ENCODE results near the gene HOXC9.
A peak's percentile ranks its signal among the peaks of the same experiment; 100 is the strongest.

Gene HOXC9

DNA sequence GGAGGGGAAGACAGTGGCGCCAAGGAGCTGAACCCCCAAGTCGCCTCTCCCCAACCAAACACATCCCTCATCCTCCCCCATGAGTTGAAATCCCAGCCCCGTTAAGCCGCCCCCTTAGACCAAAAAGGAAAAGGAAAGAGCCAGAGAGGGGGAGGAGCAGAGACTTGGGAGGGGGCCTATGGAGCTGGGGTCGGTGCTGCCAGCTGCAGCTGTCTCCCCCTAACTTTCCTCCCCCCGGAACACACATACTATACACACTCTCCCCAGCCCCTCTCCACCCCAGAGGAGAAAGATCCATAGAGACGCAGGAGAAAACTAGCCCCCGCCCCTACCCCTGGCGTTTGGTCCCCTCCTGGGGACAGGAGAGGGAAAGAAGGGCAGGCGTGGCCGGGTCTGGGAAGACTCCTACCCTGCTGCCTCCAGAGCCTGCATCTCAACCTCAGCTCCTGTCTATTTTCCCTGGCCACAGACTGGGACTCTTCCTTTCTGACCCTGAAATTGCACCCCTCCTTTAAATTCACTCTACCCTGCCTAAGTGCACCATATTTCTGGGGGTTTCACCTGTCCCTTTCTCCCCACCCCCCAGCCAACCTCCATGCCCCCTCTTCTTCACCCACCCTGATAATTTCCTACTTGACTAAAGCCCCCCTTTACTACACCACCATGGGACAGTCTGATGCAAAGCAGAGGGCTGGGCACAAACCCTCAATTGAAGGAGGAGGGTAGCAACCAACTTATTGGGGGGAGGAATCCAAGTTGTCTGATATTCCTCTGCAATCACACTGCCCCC is 1.7 kb upstream of the HOXC9 start:
- peaks cover 100% of the 10 kb centered on the region for H3K27me3 ChIP-seq (ENCODE audit: insufficient read depth, insufficient read length)
- no peak overlapping the region for H3K9ac ChIP-seq (ENCODE audit: insufficient read length, low read depth)

DNA sequence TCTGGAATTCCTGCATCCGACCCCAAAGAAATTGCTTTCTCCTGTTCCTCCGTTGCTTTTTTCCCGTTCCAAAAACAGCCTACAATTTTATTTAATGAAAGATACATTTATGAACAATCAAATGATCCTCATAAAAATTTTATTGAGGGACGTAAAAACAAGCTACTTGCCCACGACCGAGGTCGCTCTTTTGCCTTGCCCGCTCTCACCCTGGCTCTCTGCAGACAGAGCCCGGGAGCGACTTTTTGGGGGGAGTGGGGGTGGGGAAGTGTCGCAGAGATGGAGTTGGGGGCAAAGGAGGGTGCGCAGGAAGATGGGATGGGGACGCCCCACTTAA is 1.1 kb upstream of the HOXC9 start:
- TF ChIP-seq SUZ12 (IDR thresholded peaks at IDR 0.05; ENCODE audit: extremely low read depth, insufficient read depth, insufficient read length) (no peak), ZNF274 (IDR thresholded peaks at IDR 0.05; ENCODE audit: low read depth, low read length) (no peak), YY1 (IDR thresholded peaks at IDR 0.05; ENCODE audit: insufficient read depth, insufficient read length) (no peak)
- Histone ChIP-seq H3K27me3 (ENCODE audit: insufficient read depth, insufficient read length) (peaks cover 100% of the 10 kb centered on the region), H3K4me3 (ENCODE audit: insufficient read length, low read depth) (no peak overlapping the region), H3K36me3 (ENCODE audit: insufficient read depth, insufficient read length, low read length) (no peaks in the 10 kb centered on the region), H3K9me3 (ENCODE audit: insufficient read depth, low read length) (no peaks in the 10 kb centered on the region), H3K4me1 (ENCODE audit: insufficient read depth, insufficient read length) (peaks cover 27% of the 10 kb centered on the region), H3K9ac (ENCODE audit: insufficient read length, low read depth) (no peak overlapping the region)
- DNase-seq (ENCODE audit: low read depth, low spot score): no peak

More for the DNA sequence above, 1.7 kb upstream of the HOXC9 start:
- Histone ChIP-seq H3K4me1 (ENCODE audit: insufficient read depth, insufficient read length) (peaks cover 27% of the 10 kb centered on the region), H3K4me3 (ENCODE audit: insufficient read length, low read depth) (no peak overlapping the region), H3K36me3 (ENCODE audit: insufficient read depth, insufficient read length, low read length) (no peaks in the 10 kb centered on the region), H3K9me3 (ENCODE audit: insufficient read depth, low read length) (no peaks in the 10 kb centered on the region)
- DNase-seq (ENCODE audit: low read depth, low spot score): no peak
- TF ChIP-seq YY1 (IDR thresholded peaks at IDR 0.05; ENCODE audit: insufficient read depth, insufficient read length) (no peak), ZNF274 (IDR thresholded peaks at IDR 0.05; ENCODE audit: low read depth, low read length) (no peak), SUZ12 (IDR thresholded peaks at IDR 0.05; ENCODE audit: extremely low read depth, insufficient read depth, insufficient read length) (no peak)

GRCh38 chr12:53999559-54000115 is 324 bp upstream of the HOXC9 start:
- H3K27me3 ChIP-seq (ENCODE audit: insufficient read depth, insufficient read length): peaks cover 100% of the 10 kb centered on the region
- peak overlapping the region; percentile 42 for H3K4me3 ChIP-seq (ENCODE audit: insufficient read length, low read depth)
- H3K4me1 ChIP-seq (ENCODE audit: insufficient read depth, insufficient read length): peaks cover 24% of the 10 kb centered on the region
- no peak for DNase-seq (ENCODE audit: low read depth, low spot score)
- TF ChIP-seq YY1 (IDR thresholded peaks at IDR 0.05; ENCODE audit: insufficient read depth, insufficient read length): no peak
- no peak for TF ChIP-seq ZNF274 (IDR thresholded peaks at IDR 0.05; ENCODE audit: low read depth, low read length)
- TF ChIP-seq SUZ12 (IDR thresholded peaks at IDR 0.05; ENCODE audit: extremely low read depth, insufficient read depth, insufficient read length): no peak
- H3K36me3 ChIP-seq (ENCODE audit: insufficient read depth, insufficient read length, low read length): no peaks in the 10 kb centered on the region
- H3K9me3 ChIP-seq (ENCODE audit: insufficient read depth, low read length): no peaks in the 10 kb centered on the region
- no peak overlapping the region for H3K9ac ChIP-seq (ENCODE audit: insufficient read length, low read depth)

DNA sequence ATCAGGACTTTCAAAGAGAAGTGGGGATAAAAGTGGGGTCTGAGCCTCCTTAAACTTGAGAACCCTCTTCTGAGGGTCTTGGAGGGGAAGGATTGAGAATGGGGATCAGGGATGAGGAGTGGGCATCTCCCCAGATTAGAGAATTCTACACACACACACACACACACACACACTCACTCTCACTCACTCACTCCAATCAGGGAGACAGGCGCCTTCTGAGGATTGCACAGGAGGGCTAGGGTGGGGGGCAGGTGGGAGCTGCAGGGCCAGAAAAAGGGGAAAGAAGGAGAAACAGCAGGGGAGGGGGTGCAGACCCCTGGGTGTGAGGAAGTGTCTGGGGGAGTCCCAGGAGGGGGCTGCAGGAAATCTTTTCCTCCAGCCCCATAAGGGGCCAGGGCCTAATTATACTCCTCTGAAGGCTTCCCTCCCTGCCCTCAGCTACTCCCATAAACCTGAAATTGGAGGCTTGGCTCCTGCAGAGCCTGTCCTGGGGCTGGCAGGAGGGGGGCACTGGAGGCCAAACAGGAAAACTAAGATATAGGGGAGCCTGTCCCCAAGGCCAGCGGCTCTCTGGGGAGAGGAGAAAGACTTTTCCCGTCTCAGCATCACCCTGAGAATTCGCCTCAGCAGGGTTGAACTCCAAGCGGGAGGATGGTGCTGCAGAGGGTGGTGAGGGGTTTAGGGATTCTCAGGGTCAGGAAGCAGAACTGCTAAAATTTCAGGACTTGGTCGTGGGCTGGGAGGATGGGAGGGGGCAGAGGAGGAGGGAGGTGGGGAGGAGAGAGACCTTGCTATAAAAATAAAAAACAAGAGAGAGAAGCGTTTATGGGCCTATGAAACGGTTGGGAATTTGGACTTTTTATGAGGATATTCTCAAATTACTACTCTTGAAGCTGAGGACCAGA is 1.6 kb downstream of the HOXC9 start:
- TF ChIP-seq ZNF274 (IDR thresholded peaks at IDR 0.05; ENCODE audit: low read depth, low read length): no peak
- no peak for TF ChIP-seq YY1 (IDR thresholded peaks at IDR 0.05; ENCODE audit: insufficient read depth, insufficient read length)
- no peak for TF ChIP-seq SUZ12 (IDR thresholded peaks at IDR 0.05; ENCODE audit: extremely low read depth, insufficient read depth, insufficient read length)
- DNase-seq (ENCODE audit: low read depth, low spot score): no peak
- Histone ChIP-seq H3K27me3 (ENCODE audit: insufficient read depth, insufficient read length) (peaks cover 100% of the 10 kb centered on the region), H3K36me3 (ENCODE audit: insufficient read depth, insufficient read length, low read length) (no peaks in the 10 kb centered on the region), H3K9ac (ENCODE audit: insufficient read length, low read depth) (no peak overlapping the region), H3K4me1 (ENCODE audit: insufficient read depth, insufficient read length) (peaks cover 15% of the 10 kb centered on the region), H3K9me3 (ENCODE audit: insufficient read depth, low read length) (no peaks in the 10 kb centered on the region), H3K4me3 (ENCODE audit: insufficient read length, low read depth) (no peak overlapping the region)

- Histone ChIP-seq H3K36me3 (ENCODE audit: insufficient read depth, insufficient read length, low read length) (no peaks in the 10 kb centered on the region), H3K9me3 (ENCODE audit: insufficient read depth, low read length) (no peaks in the 10 kb centered on the region), H3K4me1 (ENCODE audit: insufficient read depth, insufficient read length) (peaks cover 13% of the 10 kb centered on the region), H3K9ac (ENCODE audit: insufficient read length, low read depth) (no peak overlapping the region), H3K4me3 (ENCODE audit: insufficient read length, low read depth) (no peak overlapping the region), H3K27me3 (ENCODE audit: insufficient read depth, insufficient read length) (peaks cover 100% of the 10 kb centered on the region)
- TF ChIP-seq YY1 (IDR thresholded peaks at IDR 0.05; ENCODE audit: insufficient read depth, insufficient read length) (no peak), ZNF274 (IDR thresholded peaks at IDR 0.05; ENCODE audit: low read depth, low read length) (no peak), SUZ12 (IDR thresholded peaks at IDR 0.05; ENCODE audit: extremely low read depth, insufficient read depth, insufficient read length) (no peak)
- no peak for DNase-seq (ENCODE audit: low read depth, low spot score)
Observed at GRCh38 chr12:54002278-54002914, 2.4 kb downstream of the HOXC9 start.

- no peak overlapping the region for H3K4me3 ChIP-seq (ENCODE audit: insufficient read length, low read depth)
- no peak for TF ChIP-seq SUZ12 (IDR thresholded peaks at IDR 0.05; ENCODE audit: extremely low read depth, insufficient read depth, insufficient read length)
- TF ChIP-seq ZNF274 (IDR thresholded peaks at IDR 0.05; ENCODE audit: low read depth, low read length): no peak
- no peak for TF ChIP-seq YY1 (IDR thresholded peaks at IDR 0.05; ENCODE audit: insufficient read depth, insufficient read length)
- no peaks in the 10 kb centered on the region for H3K36me3 ChIP-seq (ENCODE audit: insufficient read depth, insufficient read length, low read length)
- no peak for DNase-seq (ENCODE audit: low read depth, low spot score)
- peaks cover 100% of the 10 kb centered on the region for H3K27me3 ChIP-seq (ENCODE audit: insufficient read depth, insufficient read length)
- H3K9ac ChIP-seq (ENCODE audit: insufficient read length, low read depth): no peak overlapping the region
- peaks cover 12% of the 10 kb centered on the region for H3K4me1 ChIP-seq (ENCODE audit: insufficient read depth, insufficient read length)
- no peaks in the 10 kb centered on the region for H3K9me3 ChIP-seq (ENCODE audit: insufficient read depth, low read length)
Observed at GRCh38 chr12:54002915-54003389, 3.0 kb downstream of the HOXC9 start.
